GM13977 (cell line): ENCODE measurements around the gene RTN3.

Experiments used
- DNase-seq: peaks from one replicate; pipeline ENCODE4 v3.0.0; 2012; ENCODE audit warnings: low spot score
- in situ Hi-C: fragments of 300-500 bp; cut with MboI; formaldehyde crosslinking; loops from one replicate; pipeline ENCODE4 v1.12.0; 2022; ENCODE audit warnings: low sequenced_read_pairs, low pct_unique_long_range_greater_than_20kb, mixed read lengths, inconsistent platforms; ENCODE audit not compliant: unreplicated experiment
- TF ChIP-seq, protein P1 (sequence below): IDR thresholded peaks from 2 replicates; pipeline ENCODE4 v1.5.1; 2012; ENCODE audit warnings: mild to moderate bottlenecking, control low read depth; ENCODE audit not compliant: insufficient read depth; ENCODE audit errors: extremely low read depth, missing control alignments

Gene RTN3

GRCh38 chr11:63756919-63757761 lies 75.8 kb downstream of the RTN3 start:
- TF ChIP-seq, protein P1, sequence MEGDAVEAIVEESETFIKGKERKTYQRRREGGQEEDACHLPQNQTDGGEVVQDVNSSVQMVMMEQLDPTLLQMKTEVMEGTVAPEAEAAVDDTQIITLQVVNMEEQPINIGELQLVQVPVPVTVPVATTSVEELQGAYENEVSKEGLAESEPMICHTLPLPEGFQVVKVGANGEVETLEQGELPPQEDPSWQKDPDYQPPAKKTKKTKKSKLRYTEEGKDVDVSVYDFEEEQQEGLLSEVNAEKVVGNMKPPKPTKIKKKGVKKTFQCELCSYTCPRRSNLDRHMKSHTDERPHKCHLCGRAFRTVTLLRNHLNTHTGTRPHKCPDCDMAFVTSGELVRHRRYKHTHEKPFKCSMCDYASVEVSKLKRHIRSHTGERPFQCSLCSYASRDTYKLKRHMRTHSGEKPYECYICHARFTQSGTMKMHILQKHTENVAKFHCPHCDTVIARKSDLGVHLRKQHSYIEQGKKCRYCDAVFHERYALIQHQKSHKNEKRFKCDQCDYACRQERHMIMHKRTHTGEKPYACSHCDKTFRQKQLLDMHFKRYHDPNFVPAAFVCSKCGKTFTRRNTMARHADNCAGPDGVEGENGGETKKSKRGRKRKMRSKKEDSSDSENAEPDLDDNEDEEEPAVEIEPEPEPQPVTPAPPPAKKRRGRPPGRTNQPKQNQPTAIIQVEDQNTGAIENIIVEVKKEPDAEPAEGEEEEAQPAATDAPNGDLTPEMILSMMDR = no peak
- DNase-seq = no peak
- in situ Hi-C loops = no loop called here

GRCh38 chr11:63760487-63761079 lies 79.3 kb downstream of the RTN3 start:
- TF ChIP-seq, protein P1 = no peak
- DNase-seq = no peak
- in situ Hi-C loops = no loop called here

- in situ Hi-C loops = no loop called here
- no peak for DNase-seq
Measured at GRCh38 chr11:63761188-63761587, 79.9 kb downstream of the RTN3 start.

GRCh38 chr11:63761931-63762653 lies 80.8 kb downstream of the RTN3 start:
- TF ChIP-seq, protein P1 = no peak
- in situ Hi-C loops = no loop called here
- no peak for DNase-seq

More at GRCh38 chr11:63761188-63761587, 79.9 kb downstream of the RTN3 start:
- TF ChIP-seq, protein P1 = no peak

- peak; percentile 23 for DNase-seq
- TF ChIP-seq, protein P1 = no peak
- in situ Hi-C loops = no loop called here
Measured at GRCh38 chr11:63762654-63763495, 81.6 kb downstream of the RTN3 start.
